Activated T-cell treated with anti-CD3 and anti-CD28 coated beads, Interleukin-2, amount 50 U/mL, for 4 hours (primary cell): Measurements from ENCODE around the gene SNRNP35. TPM values are rescaled to one million over a fixed set of nuclear protein-coding genes. Genes with fewer than 3 reads are reported as not detected.
"Not testable (repeated sequence)": the region's sequence is repeated elsewhere in the genome, so short reads cannot be mapped to it uniquely, and the experiment has no call there.

Experiments used
- ATAC-seq, 2 donors: fragments of 200-7000 bp; cut with Tn5 transposase; one replicate each; pipeline ENCODE4 v1.10.0; 2021
- DNase-seq: peaks from one replicate; pipeline ENCODE4 v3.0.0-alpha.2; 2020
- H3K27me3 Mint-ChIP-seq: one replicate; pipeline ENCODE4 v1.8.0; 2021; ENCODE audit warnings: low read depth, mixed read lengths
- H3K36me3 Mint-ChIP-seq: one replicate; pipeline ENCODE4 v1.8.0; 2022; ENCODE audit warnings: mixed read lengths; ENCODE audit not compliant: insufficient read depth
- H3K4me1 Mint-ChIP-seq: one replicate; pipeline ENCODE4 v1.8.0; 2021; ENCODE audit warnings: low read depth, mixed read lengths
- H3K4me3 Mint-ChIP-seq: one replicate; pipeline ENCODE4 v1.8.0; 2021; ENCODE audit warnings: mild to moderate bottlenecking, moderate library complexity, mixed read lengths
- H3K9me3 Mint-ChIP-seq: one replicate; pipeline ENCODE4 v1.8.0; 2021; ENCODE audit warnings: mixed read lengths
- total RNA-seq, 3 donors: library from RNA; stranded (reverse); gene quantifications; one replicate each; pipeline ENCODE4 v1.2.1, GENCODE V29; 2021

SNRNP35 gene
- total RNA-seq, 3 donors from 2014 or later = 15.5 to 20.4 (median 17.2) TPM

GRCh38 chr12:123471374-123472068, 13.6 kb downstream of the SNRNP35 start:
- Mint-ChIP-seq H3K4me3 (no peak overlapping the region), H3K9me3 (no peaks in the 10 kb centered on the region), H3K27me3 (no peaks in the 10 kb centered on the region), H3K4me1 (peaks cover 19% of the 10 kb centered on the region), H3K36me3 (peaks cover 10% of the 10 kb centered on the region)
- DNase-seq (no peak), ATAC-seq (no peak)

GRCh38 chr12:123472438-123472849, 14.5 kb downstream of the SNRNP35 start:
- Mint-ChIP-seq H3K36me3 (peaks cover 8% of the 10 kb centered on the region), H3K4me3 (no peak overlapping the region), H3K27me3 (no peaks in the 10 kb centered on the region), H3K4me1 (peaks cover 21% of the 10 kb centered on the region), H3K9me3 (no peaks in the 10 kb centered on the region)
- DNase-seq (no peak), ATAC-seq (no peak)

- Mint-ChIP-seq H3K4me3 (peak overlapping the region; percentile 63), H3K27me3 (no peaks in the 10 kb centered on the region), H3K9me3 (no peaks in the 10 kb centered on the region), H3K4me1 (peaks cover 23% of the 10 kb centered on the region), H3K36me3 (peaks cover 8% of the 10 kb centered on the region)
- ATAC-seq (peak; percentile 70 to 71), DNase-seq (no peak)
Measured at GRCh38 chr12:123474485-123475245, 16.7 kb downstream of the SNRNP35 start.

GRCh38 chr12:123475246-123475703, 17.3 kb downstream of the SNRNP35 start:
- Mint-ChIP-seq H3K9me3 (no peaks in the 10 kb centered on the region), H3K4me1 (peaks cover 27% of the 10 kb centered on the region), H3K27me3 (no peaks in the 10 kb centered on the region), H3K4me3 (peak overlapping the region; percentile 63), H3K36me3 (peaks cover 8% of the 10 kb centered on the region)
- DNase-seq (no peak), ATAC-seq (peak; percentile 13 to 36)

- Mint-ChIP-seq H3K27me3 (no peaks in the 10 kb centered on the region), H3K36me3 (no peaks in the 10 kb centered on the region), H3K4me3 (no peak overlapping the region), H3K9me3 (no peaks in the 10 kb centered on the region), H3K4me1 (peaks cover 30% of the 10 kb centered on the region)
- no peak for DNase-seq
- ATAC-seq = no peak
Measured at GRCh38 chr12:123478069-123478468, 20.1 kb downstream of the SNRNP35 start.

GRCh38 chr12:123478762-123479161, 20.8 kb downstream of the SNRNP35 start:
- H3K9me3 Mint-ChIP-seq = no peaks in the 10 kb centered on the region
- H3K4me1 Mint-ChIP-seq = peaks cover 33% of the 10 kb centered on the region
- H3K4me3 Mint-ChIP-seq = no peak overlapping the region
- DNase-seq (no peak), ATAC-seq (no peak)
- H3K36me3 Mint-ChIP-seq = no peaks in the 10 kb centered on the region
- H3K27me3 Mint-ChIP-seq = no peaks in the 10 kb centered on the region

- DNase-seq (no peak), ATAC-seq (no peak)
- Mint-ChIP-seq H3K9me3 (no peaks in the 10 kb centered on the region), H3K4me1 (peaks cover 35% of the 10 kb centered on the region), H3K27me3 (no peaks in the 10 kb centered on the region), H3K36me3 (no peaks in the 10 kb centered on the region), H3K4me3 (no peak overlapping the region)
Measured at GRCh38 chr12:123479442-123480180, 21.7 kb downstream of the SNRNP35 start.

GRCh38 chr12:123481251-123481650, 23.3 kb downstream of the SNRNP35 start:
- peaks cover 32% of the 10 kb centered on the region for H3K4me1 Mint-ChIP-seq
- H3K27me3 Mint-ChIP-seq, H3K9me3 Mint-ChIP-seq: not testable (repeated sequence)

GRCh38 chr12:123482876-123483275, 24.9 kb downstream of the SNRNP35 start:
- Mint-ChIP-seq H3K9me3 (no peaks in the 10 kb centered on the region), H3K27me3 (no peaks in the 10 kb centered on the region), H3K4me1 (peaks cover 27% of the 10 kb centered on the region), H3K36me3 (no peaks in the 10 kb centered on the region), H3K4me3 (no peak overlapping the region)
- no peak for DNase-seq
- no peak for ATAC-seq

More at GRCh38 chr12:123481251-123481650, 23.3 kb downstream of the SNRNP35 start:
- H3K36me3 Mint-ChIP-seq, DNase-seq, ATAC-seq, H3K4me3 Mint-ChIP-seq: not testable (repeated sequence)

- no peak for DNase-seq
- peak in 1 of 2 donors; percentile 46 for ATAC-seq
- no peaks in the 10 kb centered on the region for H3K9me3 Mint-ChIP-seq
Measured at GRCh38 chr12:123483602-123484248, 25.8 kb downstream of the SNRNP35 start.

GRCh38 chr12:123485756-123486155, 27.8 kb downstream of the SNRNP35 start:
- no peak for DNase-seq

More at GRCh38 chr12:123483602-123484248, 25.8 kb downstream of the SNRNP35 start:
- Mint-ChIP-seq H3K4me3 (no peak overlapping the region), H3K27me3 (no peaks in the 10 kb centered on the region), H3K36me3 (no peaks in the 10 kb centered on the region), H3K4me1 (peaks cover 27% of the 10 kb centered on the region)

GRCh38 chr12:123487428-123487827, 29.5 kb downstream of the SNRNP35 start:
- Mint-ChIP-seq H3K4me3 (no peak overlapping the region), H3K4me1 (peaks cover 19% of the 10 kb centered on the region), H3K9me3 (no peaks in the 10 kb centered on the region), H3K36me3 (no peaks in the 10 kb centered on the region), H3K27me3 (no peaks in the 10 kb centered on the region)
- DNase-seq (no peak), ATAC-seq (no peak)

More at GRCh38 chr12:123485756-123486155, 27.8 kb downstream of the SNRNP35 start:
- H3K4me3 Mint-ChIP-seq = no peak overlapping the region
- H3K27me3 Mint-ChIP-seq = no peaks in the 10 kb centered on the region
- no peaks in the 10 kb centered on the region for H3K36me3 Mint-ChIP-seq
- H3K9me3 Mint-ChIP-seq = no peaks in the 10 kb centered on the region
- no peak for ATAC-seq
- H3K4me1 Mint-ChIP-seq = peaks cover 19% of the 10 kb centered on the region

- Mint-ChIP-seq H3K9me3 (no peaks in the 10 kb centered on the region), H3K4me1 (peaks cover 17% of the 10 kb centered on the region), H3K27me3 (no peaks in the 10 kb centered on the region), H3K4me3 (no peak overlapping the region), H3K36me3 (no peaks in the 10 kb centered on the region)
- DNase-seq (no peak), ATAC-seq (no peak)
Measured at GRCh38 chr12:123488539-123489230, 30.7 kb downstream of the SNRNP35 start.
